DOHH2 (cell line): ENCODE measurements around the gene YLPM1.

ENCODE experiments used
- H3F3A ChIP-seq: fragments of 200-600 bp; sonication (generic), shearing (Covaris generic); 2 replicates; pipeline ENCODE4 v1.6.0; 2016; ENCODE audit warnings: antibody characterized with exemption, mild to moderate bottlenecking; ENCODE audit not compliant: control insufficient read depth, insufficient read depth
- H3K27ac ChIP-seq: fragments of 200-600 bp; sonication (generic); 2 replicates; pipeline ENCODE4 v1.5.1; 2014; ENCODE audit warnings: low read depth, mild to moderate bottlenecking, low read length, moderate library complexity
- H3K27me3 ChIP-seq: fragments of 200-600 bp; sonication (generic); 2 replicates; pipeline ENCODE4 v1.6.1; 2014; ENCODE audit warnings: mild to moderate bottlenecking, low read length, mixed read lengths; ENCODE audit not compliant: control insufficient read depth
- H3K36me3 ChIP-seq: fragments of 200-600 bp; sonication (generic); 2 replicates; pipeline ENCODE4 v1.6.1; 2014; ENCODE audit warnings: mild to moderate bottlenecking, low read length, moderate library complexity, mixed read lengths; ENCODE audit not compliant: control insufficient read depth
- H3K4me1 ChIP-seq: fragments of 200-600 bp; sonication (generic); 2 replicates; pipeline ENCODE4 v1.6.1; 2014; ENCODE audit warnings: mild to moderate bottlenecking, low read length, mixed read lengths; ENCODE audit not compliant: control insufficient read depth
- H3K4me2 ChIP-seq: fragments of 200-600 bp; sonication (generic); 2 replicates; pipeline ENCODE4 v1.6.0; 2014; ENCODE audit warnings: mild to moderate bottlenecking, low read length, moderate library complexity
- H3K4me3 ChIP-seq: fragments of 200-600 bp; sonication (generic); 2 replicates; pipeline ENCODE4 v1.5.1; 2014; ENCODE audit warnings: mild to moderate bottlenecking, low read length, mixed read lengths
- H3K79me2 ChIP-seq: fragments of 200-600 bp; sonication (generic); 2 replicates; pipeline ENCODE4 v1.6.1; 2014; ENCODE audit warnings: mild to moderate bottlenecking, low read length, mixed read lengths; ENCODE audit not compliant: control insufficient read depth
- H3K9me2 ChIP-seq: fragments of 200-600 bp; sonication (generic); replicated peaks from 2 replicates; pipeline ENCODE4 v1.6.1; 2014; ENCODE audit warnings: mild to moderate bottlenecking, low read length, mixed read lengths; ENCODE audit not compliant: control insufficient read depth
- H3K9me3 ChIP-seq: fragments of 200-600 bp; sonication (generic); 2 replicates; pipeline ENCODE4 v1.6.1; 2014; ENCODE audit warnings: antibody characterized with exemption, low read length, mixed read lengths; ENCODE audit not compliant: control insufficient read depth, insufficient read depth
- H4K20me1 ChIP-seq: fragments of 200-600 bp; sonication (generic); 2 replicates; pipeline ENCODE4 v1.6.0; 2014; ENCODE audit warnings: low read depth, mild to moderate bottlenecking, antibody characterized with exemption, low read length, moderate library complexity; ENCODE audit not compliant: control insufficient read depth, insufficient read depth
- CTCF ChIP-seq: fragments of 200-600 bp; sonication (generic); IDR thresholded peaks from one replicate; pipeline ENCODE4 v1.5.1; 2014; ENCODE audit warnings: antibody characterized with exemption, mild to moderate bottlenecking, low read depth, low read length; ENCODE audit not compliant: poor library complexity, severe bottlenecking
- EZH2phosphoT487 ChIP-seq: fragments of 200-600 bp; sonication (generic); IDR thresholded peaks from 2 replicates; pipeline ENCODE4 v1.6.1; 2017; ENCODE audit warnings: borderline replicate concordance, mild to moderate bottlenecking, antibody characterized with exemption, low read length, moderate library complexity, mixed read lengths

The YLPM1 gene

GRCh38 chr14:74784634-74785033 lies 21.5 kb downstream of the YLPM1 start:
- Histone ChIP-seq H3K4me1 (no peaks in the 10 kb centered on the region), H3K79me2 (peaks cover 53% of the 10 kb centered on the region), H3K27me3 (no peaks in the 10 kb centered on the region), H3K9me3 (no peaks in the 10 kb centered on the region), H3K27ac (no peak overlapping the region), H4K20me1 (no peaks in the 10 kb centered on the region), H3K4me3 (no peak overlapping the region), H3K4me2 (no peak overlapping the region), H3K9me2 (no peaks in the 10 kb centered on the region), H3F3A (0 out of 2 replicates have a peak, but pooled peaks cover 2% of the 10 kb centered on the region), H3K36me3 (peaks cover 86% of the 10 kb centered on the region)
- TF ChIP-seq EZH2phosphoT487: no peak
- TF ChIP-seq CTCF: no peak

GRCh38 chr14:74785056-74785613 lies 22.0 kb downstream of the YLPM1 start:
- no peaks in the 10 kb centered on the region for H3K27me3 ChIP-seq
- TF ChIP-seq EZH2phosphoT487 (no peak), CTCF (no peak)
- no peaks in the 10 kb centered on the region for H4K20me1 ChIP-seq
- no peaks in the 10 kb centered on the region for H3K9me2 ChIP-seq
- H3K4me2 ChIP-seq: no peak overlapping the region
- no peak overlapping the region for H3K4me3 ChIP-seq
- H3K27ac ChIP-seq: no peak overlapping the region
- no peaks in the 10 kb centered on the region for H3K9me3 ChIP-seq
- H3K36me3 ChIP-seq: peaks cover 86% of the 10 kb centered on the region
- peaks cover 58% of the 10 kb centered on the region for H3K79me2 ChIP-seq
- no peaks in the 10 kb centered on the region for H3K4me1 ChIP-seq
- 0 out of 2 replicates have a peak, but pooled peaks cover 2% of the 10 kb centered on the region for H3F3A ChIP-seq

- Histone ChIP-seq H3K36me3 (peaks cover 83% of the 10 kb centered on the region), H3K4me3 (no peak overlapping the region), H3K9me2 (no peaks in the 10 kb centered on the region), H3K27ac (no peak overlapping the region), H3K27me3 (no peaks in the 10 kb centered on the region), H3K79me2 (peaks cover 72% of the 10 kb centered on the region), H3K4me1 (peaks cover 7% of the 10 kb centered on the region), H3K9me3 (0 out of 2 replicates have a peak, but pooled peaks cover 4% of the 10 kb centered on the region), H3K4me2 (no peak overlapping the region), H4K20me1 (no peaks in the 10 kb centered on the region), H3F3A (0 out of 2 replicates have a peak, but pooled peaks cover 2% of the 10 kb centered on the region)
- TF ChIP-seq EZH2phosphoT487 (no peak), CTCF (no peak)
Measured at GRCh38 chr14:74786796-74787315, 23.7 kb downstream of the YLPM1 start.
